DND-41 (cell line): ENCODE results near the gene MAD2L2.

ENCODE experiments used
- CTCF ChIP-seq: IDR thresholded peaks from 2 replicates; pipeline ENCODE4 v1.5.1; 2012; ENCODE audit warnings: borderline replicate concordance, low read length, moderate library complexity, mild to moderate bottlenecking; ENCODE audit not compliant: poor library complexity, severe bottlenecking; ENCODE audit errors: extremely low read depth
- EZH2 ChIP-seq: IDR thresholded peaks from 3 replicates; pipeline ENCODE4 v1.6.1; 2012; ENCODE audit warnings: borderline replicate concordance, low read depth, mild to moderate bottlenecking, moderate library complexity, low read length, inconsistent platforms; ENCODE audit not compliant: severe bottlenecking

GRCh38 chr1:11651017-11651416 is 29.9 kb downstream of the MAD2L2 start:
- TF ChIP-seq CTCF = no peak
- no peak for TF ChIP-seq EZH2
